Urothelium cell line (cell line): Measurements from ENCODE around the gene ASPM.
"Not testable (repeated sequence)": the region's sequence is repeated elsewhere in the genome, so short reads cannot be mapped to it uniquely, and the experiment has no call there.

Experiments
- DNase-seq: peaks from one replicate; pipeline ENCODE4 v3.0.0; 2011; ENCODE audit warnings: low spot score, mixed read lengths
- FAIRE-seq: peaks from 2 replicates; lab custom pipeline; 2011; peaks lifted over from hg19 to GRCh38; lab: Jason Lieb, UNC

Gene ASPM

GRCh38 chr1:197145446-197146024, 934 bp downstream of the ASPM start:
- DNase-seq (no peak), FAIRE-seq (no peak)

- DNase-seq (peak; percentile 4), FAIRE-seq (no peak)
Measured at GRCh38 chr1:197144570-197145325, 1.7 kb downstream of the ASPM start.

- DNase-seq (no peak), FAIRE-seq (no peak)
Measured at GRCh38 chr1:197143276-197143675, 3.2 kb downstream of the ASPM start.

- DNase-seq (no peak), FAIRE-seq (no peak)
Measured at GRCh38 chr1:197141575-197141974, 4.9 kb downstream of the ASPM start.

- DNase-seq = no peak
- no peak for FAIRE-seq
Measured at GRCh38 chr1:197140121-197140520, 6.3 kb downstream of the ASPM start.

- FAIRE-seq (no peak), DNase-seq (no peak)
Measured at GRCh38 chr1:197139169-197139568, 7.3 kb downstream of the ASPM start.

- no peak for DNase-seq
- FAIRE-seq = no peak
Measured at GRCh38 chr1:197137322-197137721, 9.1 kb downstream of the ASPM start.

- DNase-seq = peak; percentile 2
Measured at GRCh38 chr1:197130677-197131304, 15.7 kb downstream of the ASPM start.

GRCh38 chr1:197129698-197130097, 16.8 kb downstream of the ASPM start:
- FAIRE-seq (no peak), DNase-seq (no peak)

More at GRCh38 chr1:197130677-197131304, 15.7 kb downstream of the ASPM start:
- FAIRE-seq = no peak

- no peak for FAIRE-seq
- DNase-seq = no peak
Measured at GRCh38 chr1:197127246-197127912, 19.1 kb downstream of the ASPM start.

GRCh38 chr1:197126691-197127090, 19.8 kb downstream of the ASPM start:
- no peak for FAIRE-seq

GRCh38 chr1:197124376-197124775, 22.1 kb downstream of the ASPM start:
- FAIRE-seq = no peak

More at GRCh38 chr1:197126691-197127090, 19.8 kb downstream of the ASPM start:
- DNase-seq = no peak

GRCh38 chr1:197116156-197116555, 30.3 kb downstream of the ASPM start:
- DNase-seq = no peak
- no peak for FAIRE-seq

More at GRCh38 chr1:197124376-197124775, 22.1 kb downstream of the ASPM start:
- DNase-seq = no peak

GRCh38 chr1:197106869-197107268, 39.6 kb downstream of the ASPM start:
- FAIRE-seq (no peak), DNase-seq (no peak)

- no peak for FAIRE-seq
- no peak for DNase-seq
Measured at GRCh38 chr1:197103300-197103699, 43.2 kb downstream of the ASPM start.

- FAIRE-seq (no peak), DNase-seq (no peak)
Measured at GRCh38 chr1:197101978-197102377, 44.5 kb downstream of the ASPM start.

GRCh38 chr1:197100677-197101076, 45.8 kb downstream of the ASPM start:
- FAIRE-seq = no peak
- no peak for DNase-seq

- no peak for FAIRE-seq
- DNase-seq = no peak
Measured at GRCh38 chr1:197099444-197099843, 47.0 kb downstream of the ASPM start.

GRCh38 chr1:197096971-197097370, 49.5 kb downstream of the ASPM start:
- not testable (repeated sequence) for FAIRE-seq

GRCh38 chr1:197096137-197096536, 50.3 kb downstream of the ASPM start:
- no peak for FAIRE-seq
- DNase-seq = no peak

More at GRCh38 chr1:197096971-197097370, 49.5 kb downstream of the ASPM start:
- not testable (repeated sequence) for DNase-seq

GRCh38 chr1:197093226-197093885, 53.1 kb downstream of the ASPM start:
- no peak for DNase-seq
- FAIRE-seq = no peak
